ENCODE results near the gene ABHD16A. TPM values are rescaled to one million over a fixed set of nuclear protein-coding genes. Genes with fewer than 3 reads are reported as not detected.
"Not testable (repeated sequence)": the region's sequence is repeated elsewhere in the genome, so short reads cannot be mapped to it uniquely, and the experiment has no call there.

Gene ABHD16A
- total RNA-seq, 2 experiments from 2014 or later: 57.8 to 64.0 TPM

GRCh38 chr6:31717499-31718222, 14.5 kb upstream of the ABHD16A start:
- H3K36me3 Mint-ChIP-seq: no peaks in the 10 kb centered on the region
- H3K4me3 Mint-ChIP-seq: no peak overlapping the region
- POLR2A ChIA-PET: interaction anchor here (0.5 to 0.6 kb wide), 2 partner anchors 13 to 64 kb away, joined by 3 to 4 read pairs; no protein-coding TSS in a partner anchor
- peaks cover 14% of the 10 kb centered on the region for H3K27me3 Mint-ChIP-seq
- no peak for DNase-seq
- peaks cover 2% of the 10 kb centered on the region for H3K4me1 Mint-ChIP-seq
- no peaks in the 10 kb centered on the region for H3K9me3 Mint-ChIP-seq
- H3K27ac Mint-ChIP-seq: no peak overlapping the region
- no peak for ATAC-seq (ENCODE audit: low read depth)

- Mint-ChIP-seq H3K27ac (no peak within 1 kb of the TSS), H3K9me3 (no peaks in the 10 kb centered on the region), H3K4me3 (no peak within 1 kb of the TSS), H3K4me1 (peaks cover 15% of the 10 kb centered on the region), H3K36me3 (no peaks in the 10 kb centered on the region), H3K27me3 (peaks cover 20% of the 10 kb centered on the region)
- ATAC-seq (ENCODE audit: low read depth): no peak
- no peak for DNase-seq
- POLR2A ChIA-PET: interaction anchor here (0.6 to 1.4 kb wide), 2 partner anchors 9 to 257 kb away, joined by 3 to 4 read pairs; partner anchors contain the start of genes DXO and LY6G6F
Observed at GRCh38 chr6:31715022-31715958, 12.2 kb upstream of the ABHD16A start, which contains the start of gene LY6G6D. LY6G6D (plus strand) TSS chr6:31715348; CDS start chr6:31715356, 8 bp downstream.

- no peak overlapping the region for H3K4me3 Mint-ChIP-seq
- ATAC-seq (ENCODE audit: low read depth): no peak
- H3K27ac Mint-ChIP-seq: peak overlapping the region; percentile 25
- H3K4me1 Mint-ChIP-seq: peaks cover 15% of the 10 kb centered on the region
- POLR2A ChIA-PET: interaction anchor here (0.8 to 1.0 kb wide), 3 partner anchors 9 to 26 kb away, joined by 3 to 7 read pairs (median 3); partner anchors contain the start of genes ABHD16A, MPIG6B and MSH5
- no peak for DNase-seq
- H3K9me3 Mint-ChIP-seq: no peaks in the 10 kb centered on the region
- H3K27me3 Mint-ChIP-seq: peaks cover 17% of the 10 kb centered on the region
- H3K36me3 Mint-ChIP-seq: no peaks in the 10 kb centered on the region
Observed at GRCh38 chr6:31713991-31714684, 11.0 kb upstream of the ABHD16A start.

GRCh38 chr6:31713465-31713864, 10.3 kb upstream of the ABHD16A start:
- DNase-seq (no peak), ATAC-seq (ENCODE audit: low read depth) (no peak)
- Mint-ChIP-seq H3K36me3 (no peaks in the 10 kb centered on the region), H3K27ac (no peak overlapping the region), H3K4me1 (peaks cover 13% of the 10 kb centered on the region), H3K27me3 (peaks cover 17% of the 10 kb centered on the region), H3K4me3 (no peak overlapping the region), H3K9me3 (no peaks in the 10 kb centered on the region)
- POLR2A ChIA-PET: interaction anchor here (0.8 to 0.9 kb wide), 2 partner anchors 10 to 27 kb away, joined by 3 to 7 read pairs; partner anchors contain the start of genes MPIG6B and MSH5

- H3K9me3 Mint-ChIP-seq: no peaks in the 10 kb centered on the region
- ATAC-seq (ENCODE audit: low read depth): peak; percentile 49
- peaks cover 15% of the 10 kb centered on the region for H3K27me3 Mint-ChIP-seq
- H3K4me3 Mint-ChIP-seq: no peak overlapping the region
- H3K27ac Mint-ChIP-seq: no peak overlapping the region
- no peak for DNase-seq
- no peaks in the 10 kb centered on the region for H3K36me3 Mint-ChIP-seq
- POLR2A ChIA-PET: interaction anchor here (0.6 kb wide), 1 partner anchor 186 kb away, joined by 3 read pairs; no protein-coding TSS in a partner anchor
- peaks cover 13% of the 10 kb centered on the region for H3K4me1 Mint-ChIP-seq
Observed at GRCh38 chr6:31712296-31712695, 9.2 kb upstream of the ABHD16A start.

- H3K4me1 Mint-ChIP-seq: peaks cover 13% of the 10 kb centered on the region
- POLR2A ChIA-PET: interaction anchor here (0.6 to 1.0 kb wide), 4 partner anchors 8 to 27 kb away, joined by 3 read pairs; partner anchors contain the start of genes ABHD16A and MPIG6B
- H3K27me3 Mint-ChIP-seq: peaks cover 14% of the 10 kb centered on the region
- no peak overlapping the region for H3K27ac Mint-ChIP-seq
- DNase-seq (no peak), ATAC-seq (ENCODE audit: low read depth) (peak; percentile 53)
- no peaks in the 10 kb centered on the region for H3K36me3 Mint-ChIP-seq
- H3K4me3 Mint-ChIP-seq: peak overlapping the region; percentile 35
- no peaks in the 10 kb centered on the region for H3K9me3 Mint-ChIP-seq
Observed at GRCh38 chr6:31711233-31711632, 8.1 kb upstream of the ABHD16A start.

- H3K4me1 Mint-ChIP-seq: peaks cover 13% of the 10 kb centered on the region
- peaks cover 14% of the 10 kb centered on the region for H3K27me3 Mint-ChIP-seq
Observed at GRCh38 chr6:31710523-31711219, 7.5 kb upstream of the ABHD16A start.

GRCh38 chr6:31709157-31709556, 6.0 kb upstream of the ABHD16A start:
- H3K36me3 Mint-ChIP-seq; H3K9me3 Mint-ChIP-seq; H3K27ac Mint-ChIP-seq; ATAC-seq (ENCODE audit: low read depth); POLR2A ChIA-PET; DNase-seq; H3K4me3 Mint-ChIP-seq: not testable (repeated sequence)
- peaks cover 12% of the 10 kb centered on the region for H3K27me3 Mint-ChIP-seq
- peaks cover 13% of the 10 kb centered on the region for H3K4me1 Mint-ChIP-seq

More at GRCh38 chr6:31710523-31711219, 7.5 kb upstream of the ABHD16A start:
- Mint-ChIP-seq H3K27ac (peak overlapping the region; percentile 77), H3K4me3 (no peak overlapping the region), H3K36me3 (no peaks in the 10 kb centered on the region), H3K9me3 (no peaks in the 10 kb centered on the region)
- ATAC-seq (ENCODE audit: low read depth) (no peak), DNase-seq (no peak)
- POLR2A ChIA-PET: interaction anchor here (0.9 to 1.0 kb wide), 2 partner anchors 7 to 12 kb away, joined by 3 read pairs; partner anchors contain the start of genes ABHD16A and MPIG6B

GRCh38 chr6:31708224-31708623, 5.1 kb upstream of the ABHD16A start:
- peaks cover 19% of the 10 kb centered on the region for H3K4me1 Mint-ChIP-seq

GRCh38 chr6:31707701-31708100, 4.6 kb upstream of the ABHD16A start:
- no peak overlapping the region for H3K27ac Mint-ChIP-seq
- DNase-seq (no peak), ATAC-seq (ENCODE audit: low read depth) (no peak)
- H3K27me3 Mint-ChIP-seq: peaks cover 6% of the 10 kb centered on the region
- H3K4me1 Mint-ChIP-seq: peaks cover 19% of the 10 kb centered on the region
- no peaks in the 10 kb centered on the region for H3K36me3 Mint-ChIP-seq
- no peaks in the 10 kb centered on the region for H3K9me3 Mint-ChIP-seq
- POLR2A ChIA-PET: interaction anchor here (0.7 kb wide), 1 partner anchor 128 kb away, joined by 3 read pairs; no protein-coding TSS in a partner anchor
- H3K4me3 Mint-ChIP-seq: no peak overlapping the region

More at GRCh38 chr6:31708224-31708623, 5.1 kb upstream of the ABHD16A start:
- ATAC-seq (ENCODE audit: low read depth) (no peak), DNase-seq (no peak)
- Mint-ChIP-seq H3K27ac (no peak overlapping the region), H3K36me3 (no peaks in the 10 kb centered on the region), H3K9me3 (no peaks in the 10 kb centered on the region), H3K4me3 (no peak overlapping the region), H3K27me3 (peaks cover 9% of the 10 kb centered on the region)
- POLR2A ChIA-PET: no interaction called here

GRCh38 chr6:31706599-31706998, 3.5 kb upstream of the ABHD16A start, which contains the start of gene LY6G6F:
LY6G6F (plus strand) TSS chr6:31706866; CDS start chr6:31706907, 41 bp downstream.
- DNase-seq (no peak), ATAC-seq (ENCODE audit: low read depth) (no peak)
- H3K27me3 Mint-ChIP-seq: peaks cover 3% of the 10 kb centered on the region
- H3K36me3 Mint-ChIP-seq: no peaks in the 10 kb centered on the region
- no peak within 1 kb of the TSS for H3K27ac Mint-ChIP-seq
- H3K4me3 Mint-ChIP-seq: no peak within 1 kb of the TSS
- peaks cover 20% of the 10 kb centered on the region for H3K4me1 Mint-ChIP-seq
- POLR2A ChIA-PET: interaction anchor here (0.9 to 5.4 kb wide), 2 partner anchors 9 to 32 kb away, joined by 3 to 34 read pairs; partner anchors contain the start of genes LY6G6D and MSH5
- no peaks in the 10 kb centered on the region for H3K9me3 Mint-ChIP-seq

GRCh38 chr6:31705931-31706330, 2.8 kb upstream of the ABHD16A start:
- no peak for ATAC-seq (ENCODE audit: low read depth)
- POLR2A ChIA-PET: interaction anchor here (0.6 to 5.4 kb wide), 4 partner anchors 9 to 233 kb away, joined by 3 to 34 read pairs (median 4); partner anchors contain the start of genes LY6G6D and MSH5
- no peak overlapping the region for H3K27ac Mint-ChIP-seq
- H3K27me3 Mint-ChIP-seq: peaks cover 3% of the 10 kb centered on the region
- no peaks in the 10 kb centered on the region for H3K36me3 Mint-ChIP-seq
- no peaks in the 10 kb centered on the region for H3K9me3 Mint-ChIP-seq
- H3K4me3 Mint-ChIP-seq: no peak overlapping the region
- DNase-seq: no peak
- H3K4me1 Mint-ChIP-seq: peaks cover 23% of the 10 kb centered on the region

Data from activated naive CD8-positive, alpha-beta T cell treated with anti-CD3 and anti-CD28 coated beads, Interleukin-2, amount 10 ng/mL, durations not matched to agents 7 days and 5 days (primary cell).